Naive thymus-derived CD8-positive, alpha-beta T cell (primary cell): ENCODE data around the gene LRRC8D. TPM values are rescaled to one million over a fixed set of nuclear protein-coding genes. Genes with fewer than 3 reads are reported as not detected.

Experiments used
- ATAC-seq, 2 donors: fragments of 150-1000 bp; cut with Tn5 transposase in 1 of 2; sonication (Bioruptor Pico), chemical (Tn5 transposase) in 1 of 2; 1 replicate in 1 of 2; 2 replicates in 1 of 2; pipeline ENCODE4 v1.10.0; 2021; ENCODE audit warnings: mild to moderate bottlenecking in 2 of 2, moderate library complexity in 2 of 2
- POLR2A ChIA-PET: fragments of 350-600 bp; sonication (Branson Sonifier 250); formaldehyde crosslinking; loops from one replicate; lab custom pipeline; 2021; ENCODE audit warnings: antibody characterized with exemption; lab: Charles Lee
- DNase-seq, 10 donors: peaks; one replicate each; pipeline versions ENCODE4 v3.0.0 to v3.0.0-alpha.2; 2020 to 2022
- H3K27ac Mint-ChIP-seq, 10 donors: one replicate each; pipeline ENCODE4 v1.8.0; 2020 to 2022; ENCODE audit warnings: mild to moderate bottlenecking in 10 of 10, mixed read lengths in 10 of 10, moderate library complexity in 4 of 10, inconsistent platforms in 1 of 10
- H3K27me3 Mint-ChIP-seq, 5 donors: one replicate each; pipeline ENCODE4 v1.8.0; 2021 to 2022; ENCODE audit warnings: mixed read lengths in 5 of 5
- H3K36me3 Mint-ChIP-seq, 3 donors: one replicate each; pipeline ENCODE4 v1.8.0; 2020 to 2022; ENCODE audit warnings: mixed read lengths in 3 of 3, mild to moderate bottlenecking in 2 of 3, inconsistent platforms in 1 of 3
- H3K4me1 Mint-ChIP-seq, 4 donors: one replicate each; pipeline ENCODE4 v1.8.0; 2021 to 2022; ENCODE audit warnings: mixed read lengths in 4 of 4
- H3K4me3 Mint-ChIP-seq, 10 donors: one replicate each; pipeline ENCODE4 v1.8.0; 2020 to 2022; ENCODE audit warnings: mild to moderate bottlenecking in 10 of 10, mixed read lengths in 10 of 10, moderate library complexity in 6 of 10, inconsistent platforms in 1 of 10
- H3K9me3 Mint-ChIP-seq, 9 donors: one replicate each; pipeline ENCODE4 v1.8.0; 2020 to 2022; ENCODE audit warnings: mixed read lengths in 9 of 9, mild to moderate bottlenecking in 3 of 9, inconsistent platforms in 1 of 9, moderate library complexity in 1 of 9
- polyA plus RNA-seq, 3 donors: library from polyadenylated mRNA; unstranded; fragments of 300-500 nt; fragmentation: Illumina TruSeq; gene quantifications; one replicate each; pipeline ENCODE4 v1.2.3, GENCODE V29; 2021
- total RNA-seq, 8 experiments: library from RNA in 2 of 8; stranded (reverse) in 2 of 8; gene quantifications; one replicate each; pipeline ENCODE4 v1.2.3 and lab custom pipeline; 2021 to 2026

LRRC8D gene
- total and polyA plus RNA-seq, 5 experiments from 2014 or later, result 37.1 to 60.0 (median 42.3) TPM

- Mint-ChIP-seq H3K4me3 (no peak overlapping the region), H3K36me3 (no peaks in the 10 kb centered on the region), H3K27me3 (no peaks in the 10 kb centered on the region), H3K4me1 (peaks cover 12 to 36% (median 29%) of the 10 kb centered on the region in 4 donors), H3K9me3 (peaks cover 0 to 3% (median 0%) of the 10 kb centered on the region in 9 donors), H3K27ac (peak overlapping the region in 1 of 10 donors; percentile 80)
- no peak for ATAC-seq
- POLR2A ChIA-PET, result no interaction called here
- DNase-seq, result no peak
Measured at GRCh38 chr1:89953929-89954328, 133.1 kb downstream of the LRRC8D start.

GRCh38 chr1:89954401-89954800, 133.6 kb downstream of the LRRC8D start:
- no peak for ATAC-seq
- Mint-ChIP-seq H3K9me3 (peaks cover 0 to 3% (median 0%) of the 10 kb centered on the region in 9 donors), H3K27ac (peak overlapping the region in 2 of 10 donors; percentile 38 to 61), H3K27me3 (no peaks in the 10 kb centered on the region), H3K36me3 (no peaks in the 10 kb centered on the region), H3K4me1 (peaks cover 13 to 41% (median 33%) of the 10 kb centered on the region in 4 donors), H3K4me3 (no peak overlapping the region)
- POLR2A ChIA-PET, result no interaction called here
- DNase-seq, result no peak

- Mint-ChIP-seq H3K36me3 (no peaks in the 10 kb centered on the region), H3K27me3 (no peaks in the 10 kb centered on the region), H3K4me3 (peak overlapping the region in 1 of 10 donors; percentile 2), H3K9me3 (peaks cover 0 to 4% (median 0%) of the 10 kb centered on the region in 9 donors), H3K27ac (peak overlapping the region in 1 of 10 donors; percentile 66), H3K4me1 (peaks cover 15 to 44% (median 40%) of the 10 kb centered on the region in 4 donors)
- DNase-seq (no peak), ATAC-seq (no peak)
- POLR2A ChIA-PET, result interaction anchor here (0.7 kb wide), 1 partner anchor 515 kb away, joined by 7 read pairs; no protein-coding TSS in a partner anchor
Measured at GRCh38 chr1:89955311-89956205, 134.7 kb downstream of the LRRC8D start.

- Mint-ChIP-seq H3K27ac (peak overlapping the region; percentile 2 to 78 (median 50)), H3K27me3 (no peaks in the 10 kb centered on the region), H3K36me3 (no peaks in the 10 kb centered on the region), H3K9me3 (peaks cover 0 to 4% (median 0%) of the 10 kb centered on the region in 9 donors), H3K4me1 (peaks cover 18 to 49% (median 43%) of the 10 kb centered on the region in 4 donors), H3K4me3 (peak overlapping the region; percentile 3 to 75 (median 40))
- POLR2A ChIA-PET, result interaction anchor here (1.0 kb wide), 1 partner anchor 114 kb away, joined by 3 read pairs; no protein-coding TSS in a partner anchor
- peak in 5 of 10 donors; percentile 23 to 64 (median 38) for DNase-seq
- ATAC-seq, result peak; percentile 64 to 88
Measured at GRCh38 chr1:89957107-89957506, 136.3 kb downstream of the LRRC8D start.

- POLR2A ChIA-PET, result interaction anchor here (1.2 kb wide), 1 partner anchor 138 kb away, joined by 3 read pairs; the partner anchor contains the start of gene LRRC8D
- ATAC-seq (no peak), DNase-seq (no peak)
- Mint-ChIP-seq H3K4me1 (peaks cover 19 to 52% (median 46%) of the 10 kb centered on the region in 4 donors), H3K36me3 (no peaks in the 10 kb centered on the region), H3K27me3 (no peaks in the 10 kb centered on the region), H3K4me3 (peak overlapping the region in 6 of 10 donors; percentile 5 to 25 (median 16)), H3K9me3 (peaks cover 0 to 4% (median 0%) of the 10 kb centered on the region in 9 donors), H3K27ac (peak overlapping the region in 5 of 10 donors; percentile 6 to 75 (median 15))
Measured at GRCh38 chr1:89958851-89959654, 138.2 kb downstream of the LRRC8D start.

GRCh38 chr1:89959719-89960118, 138.9 kb downstream of the LRRC8D start:
- Mint-ChIP-seq H3K9me3 (peaks cover 0 to 4% (median 0%) of the 10 kb centered on the region in 9 donors), H3K27ac (peak overlapping the region in 2 of 10 donors; percentile 11 to 44), H3K4me1 (peaks cover 19 to 48% (median 45%) of the 10 kb centered on the region in 4 donors), H3K27me3 (no peaks in the 10 kb centered on the region), H3K36me3 (no peaks in the 10 kb centered on the region), H3K4me3 (peak overlapping the region in 4 of 10 donors; percentile 5 to 52 (median 28))
- ATAC-seq (no peak), DNase-seq (no peak)
- POLR2A ChIA-PET, result interaction anchor here (1.2 kb wide), 1 partner anchor 138 kb away, joined by 3 read pairs; the partner anchor contains the start of gene LRRC8D

GRCh38 chr1:89962024-89962741, 141.4 kb downstream of the LRRC8D start:
- H3K36me3 Mint-ChIP-seq, result no peaks in the 10 kb centered on the region
- H3K27ac Mint-ChIP-seq, result peak overlapping the region in 1 of 10 donors; percentile 78
- no peaks in the 10 kb centered on the region for H3K27me3 Mint-ChIP-seq
- H3K9me3 Mint-ChIP-seq, result peaks cover 0 to 4% (median 0%) of the 10 kb centered on the region in 9 donors
- no peak for DNase-seq
- H3K4me3 Mint-ChIP-seq, result peak overlapping the region in 2 of 10 donors; percentile 2 to 20
- POLR2A ChIA-PET, result interaction anchor here (1.2 kb wide), 1 partner anchor 14 kb away, joined by 4 read pairs; no protein-coding TSS in a partner anchor
- peaks cover 13 to 45% (median 41%) of the 10 kb centered on the region in 4 donors for H3K4me1 Mint-ChIP-seq
- no peak for ATAC-seq

DNA sequence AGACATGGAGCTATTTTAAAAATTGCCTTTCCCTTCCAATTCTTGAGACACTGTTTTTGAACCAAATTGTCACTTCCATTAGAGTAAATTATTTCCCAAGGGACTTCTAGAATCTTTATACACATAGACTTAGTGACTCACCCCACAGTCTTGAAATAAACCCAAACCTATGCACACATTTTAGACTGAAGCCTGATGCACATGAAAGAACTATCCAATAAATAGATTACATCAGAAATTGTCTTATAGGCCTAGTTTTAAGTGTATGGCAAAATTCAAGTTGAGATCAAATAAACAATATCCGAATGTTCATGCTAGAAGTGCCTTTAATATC, 141.9 kb downstream of the LRRC8D start:
- no peak for ATAC-seq
- peaks cover 11 to 40% (median 37%) of the 10 kb centered on the region in 4 donors for H3K4me1 Mint-ChIP-seq
- no peak for DNase-seq
- H3K36me3 Mint-ChIP-seq, result no peaks in the 10 kb centered on the region
- peaks cover 0 to 4% (median 0%) of the 10 kb centered on the region in 9 donors for H3K9me3 Mint-ChIP-seq
- no peak overlapping the region for H3K27ac Mint-ChIP-seq
- no peaks in the 10 kb centered on the region for H3K27me3 Mint-ChIP-seq
- POLR2A ChIA-PET, result interaction anchor here (1.2 kb wide), 1 partner anchor 14 kb away, joined by 4 read pairs; no protein-coding TSS in a partner anchor
- peak overlapping the region in 1 of 10 donors; percentile 10 for H3K4me3 Mint-ChIP-seq

- Mint-ChIP-seq H3K27me3 (no peaks in the 10 kb centered on the region), H3K4me3 (no peak overlapping the region), H3K4me1 (peaks cover 6 to 18% (median 15%) of the 10 kb centered on the region in 4 donors), H3K27ac (no peak overlapping the region), H3K9me3 (no peaks in the 10 kb centered on the region), H3K36me3 (no peaks in the 10 kb centered on the region)
- POLR2A ChIA-PET, result interaction anchor here (0.7 kb wide), 1 partner anchor 156 kb away, joined by 3 read pairs; no protein-coding TSS in a partner anchor
- ATAC-seq (no peak), DNase-seq (no peak)
Measured at GRCh38 chr1:89965193-89965768, 144.4 kb downstream of the LRRC8D start.

DNA sequence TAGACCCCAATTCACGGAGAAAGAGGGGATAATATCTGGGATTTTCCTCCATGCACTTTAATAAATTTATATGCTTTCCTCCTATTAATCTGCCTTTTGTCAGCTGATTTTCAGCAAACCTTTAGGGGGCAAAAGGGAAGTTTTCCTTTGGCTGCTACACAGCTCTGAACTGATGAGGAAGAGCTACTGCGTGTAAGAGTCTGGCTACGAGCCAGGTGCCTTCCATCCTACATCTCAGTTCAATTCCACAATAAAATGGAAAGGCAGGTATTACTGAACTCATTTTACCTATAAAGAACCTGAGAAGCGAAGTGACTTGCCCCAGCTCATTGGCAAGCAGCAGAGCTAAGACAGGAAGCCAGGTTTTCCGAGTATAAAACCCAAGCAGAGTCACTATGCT, 145.8 kb downstream of the LRRC8D start:
- Mint-ChIP-seq H3K9me3 (no peaks in the 10 kb centered on the region), H3K27me3 (no peaks in the 10 kb centered on the region), H3K27ac (peak overlapping the region in 3 of 10 donors; percentile 7 to 47 (median 24)), H3K4me3 (peak overlapping the region in 1 of 10 donors; percentile 14), H3K4me1 (peaks cover 6 to 18% (median 14%) of the 10 kb centered on the region in 4 donors), H3K36me3 (no peaks in the 10 kb centered on the region)
- no peak for DNase-seq
- POLR2A ChIA-PET, result interaction anchor here (0.5 kb wide), 1 partner anchor 1292 kb away, joined by 4 read pairs; no protein-coding TSS in a partner anchor
- ATAC-seq, result peak in 1 of 2 donors; percentile 38

DNA sequence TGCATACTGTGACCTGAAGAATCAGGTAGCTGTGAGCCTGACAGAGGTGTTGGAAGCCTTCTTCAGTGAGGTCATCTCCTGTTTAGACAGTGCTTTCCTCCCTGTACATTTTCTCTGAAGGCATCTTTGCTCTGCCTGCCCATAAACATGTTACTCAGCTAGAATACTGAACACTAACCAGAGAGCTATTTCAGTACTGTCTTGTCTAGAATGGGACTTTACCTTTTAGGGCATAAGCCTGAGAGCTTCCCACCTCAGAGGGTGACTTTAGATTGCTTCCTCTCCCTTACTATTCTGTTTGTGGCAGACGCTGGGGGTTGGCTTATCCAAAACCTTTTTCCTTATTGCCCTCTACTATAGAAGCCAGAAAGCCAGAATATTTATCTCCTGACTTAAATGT, 150.8 kb downstream of the LRRC8D start:
- DNase-seq (no peak), ATAC-seq (no peak)
- Mint-ChIP-seq H3K27me3 (peaks cover 0 to 2% (median 0%) of the 10 kb centered on the region in 5 donors), H3K4me3 (no peak overlapping the region), H3K36me3 (no peaks in the 10 kb centered on the region), H3K27ac (no peak overlapping the region), H3K9me3 (no peaks in the 10 kb centered on the region), H3K4me1 (peaks cover 0 to 6% (median 3%) of the 10 kb centered on the region in 4 donors)
- POLR2A ChIA-PET, result no interaction called here
